Measurements from ENCODE around the gene PIP5K1C.

Gene PIP5K1C

DNA sequence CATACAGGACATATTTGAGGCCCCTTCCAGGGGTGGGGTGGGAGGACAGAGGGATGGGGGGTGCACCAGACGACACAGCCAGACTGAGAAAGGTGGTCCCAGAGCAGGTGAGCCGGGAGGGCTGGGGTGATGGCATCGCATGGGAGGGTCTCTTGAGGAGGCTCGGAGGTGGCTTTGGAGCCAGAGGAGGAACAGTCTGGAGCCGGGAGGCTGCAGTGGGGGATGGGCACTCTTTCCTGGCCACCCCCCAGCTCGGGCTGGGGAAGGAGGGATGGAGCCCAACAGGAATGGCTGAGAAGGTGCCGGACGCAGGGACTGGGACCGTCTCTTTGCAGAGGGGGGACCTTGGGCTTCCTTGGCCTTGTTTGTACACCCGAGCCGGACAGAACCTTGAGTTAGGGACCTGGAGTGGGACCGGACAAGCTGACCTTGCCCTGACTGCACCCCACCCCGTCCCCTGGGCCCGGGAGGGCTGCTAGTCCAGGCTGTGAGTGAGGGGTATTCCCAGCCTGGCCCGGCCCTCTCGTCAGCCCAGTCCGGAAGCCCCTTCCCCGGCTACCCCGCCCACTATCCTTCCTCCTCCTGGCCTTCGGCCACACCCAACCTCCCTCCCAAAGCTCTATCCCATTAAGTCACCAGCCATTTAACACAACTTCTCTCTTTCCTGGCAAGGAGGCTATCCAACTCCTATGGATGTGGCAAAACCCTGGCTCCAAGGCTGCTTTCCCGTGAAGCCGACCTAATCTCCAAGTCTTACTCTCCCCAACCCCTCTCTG is 92.8 kb downstream of the PIP5K1C start:
- DNase-seq: no peak

DNA sequence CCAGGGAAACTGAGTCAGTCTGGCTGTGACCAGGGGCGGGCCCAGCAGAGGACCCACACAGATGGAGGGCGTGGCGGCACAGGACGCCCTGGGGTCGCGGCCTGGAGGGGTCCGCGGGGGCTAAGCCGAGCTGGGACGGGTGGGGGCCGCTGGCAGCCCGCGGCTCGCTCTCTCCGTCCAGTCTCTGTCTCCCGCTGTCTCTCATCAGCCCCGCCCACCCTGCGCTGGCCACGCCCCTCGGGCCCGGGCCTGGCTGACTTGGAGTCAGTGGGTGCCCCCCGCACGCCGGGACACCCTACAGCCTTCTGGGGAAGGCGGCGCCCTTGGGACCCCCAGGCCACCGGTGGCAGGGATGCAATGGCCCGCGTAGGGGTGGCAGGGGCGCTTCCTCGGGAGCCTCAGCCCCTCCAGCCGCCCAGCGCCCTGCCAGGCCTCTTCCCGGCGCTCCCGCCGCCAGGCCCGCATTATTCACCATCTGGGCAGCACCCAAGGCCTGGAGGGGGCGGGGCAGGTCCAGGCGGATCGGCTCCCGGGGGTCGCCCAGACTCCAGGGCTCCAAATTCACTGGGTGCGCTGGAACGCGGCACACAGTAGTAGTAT is 93.5 kb downstream of the PIP5K1C start, which contains the start of gene TBXA2R:
TSS of gene TBXA2R (minus strand) at position 186 of the 600 bp plus-strand sequence. CDS start 6,241 bp downstream, outside the sequence.
- no peak for DNase-seq

DNA sequence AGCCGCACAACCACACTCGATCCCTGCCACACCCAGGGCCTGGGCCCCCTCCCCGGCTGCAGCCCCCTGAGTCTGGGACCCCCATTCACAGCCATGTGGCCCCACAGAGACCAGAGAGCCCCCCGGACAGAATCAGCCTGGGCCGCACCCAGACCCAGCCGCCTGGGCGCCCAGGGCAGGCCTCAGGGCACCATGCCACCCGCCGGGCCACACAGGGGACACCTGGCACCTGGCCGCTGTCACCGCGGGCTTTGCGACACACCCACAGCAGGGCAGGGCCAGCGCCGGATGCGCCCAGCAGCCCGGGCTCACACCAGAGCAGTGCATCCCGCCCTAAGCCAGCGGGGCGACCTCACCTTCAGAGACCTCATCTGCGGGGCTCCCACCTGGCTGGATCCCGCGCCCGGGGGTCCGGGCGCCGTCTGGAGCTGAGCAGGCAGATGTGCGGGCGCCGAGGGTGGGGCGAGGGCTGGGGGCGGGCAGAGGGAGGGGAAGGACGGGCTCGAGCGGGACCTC is 94.0 kb downstream of the PIP5K1C start:
- no peak for DNase-seq

DNA sequence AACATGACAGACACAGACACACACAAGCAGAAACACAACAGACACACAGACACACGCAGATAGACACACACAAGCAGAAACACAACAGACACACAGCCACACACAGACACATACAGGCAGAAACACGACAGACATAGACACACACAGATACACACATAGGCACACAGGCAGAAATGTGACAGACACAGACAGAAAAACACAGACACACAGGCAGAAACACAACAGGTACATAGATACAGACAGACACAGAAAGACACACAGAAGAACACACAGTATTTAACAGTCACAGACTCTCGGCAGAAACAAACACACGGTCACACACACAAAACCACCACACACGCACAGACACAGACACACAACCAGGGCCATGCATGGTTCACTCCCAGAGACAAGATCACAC is 94.5 kb downstream of the PIP5K1C start:
- DNase-seq: no peak

DNA sequence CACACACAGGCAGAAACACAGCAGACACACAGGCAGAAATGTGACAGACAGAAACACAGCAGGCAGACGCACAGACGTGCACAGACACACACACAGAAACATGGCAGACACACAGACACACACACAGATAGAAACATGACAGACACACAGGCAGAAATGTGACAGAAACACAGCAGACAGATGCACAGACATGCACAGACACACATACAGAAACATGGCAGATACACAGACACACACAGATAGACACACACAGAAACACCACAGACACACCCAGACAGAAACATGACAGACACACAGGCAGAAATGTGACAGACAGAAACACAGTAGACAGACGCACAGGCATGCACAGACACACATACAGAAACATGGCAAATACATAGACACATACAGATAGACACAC is 94.9 kb downstream of the PIP5K1C start:
- DNase-seq: no peak

DNA sequence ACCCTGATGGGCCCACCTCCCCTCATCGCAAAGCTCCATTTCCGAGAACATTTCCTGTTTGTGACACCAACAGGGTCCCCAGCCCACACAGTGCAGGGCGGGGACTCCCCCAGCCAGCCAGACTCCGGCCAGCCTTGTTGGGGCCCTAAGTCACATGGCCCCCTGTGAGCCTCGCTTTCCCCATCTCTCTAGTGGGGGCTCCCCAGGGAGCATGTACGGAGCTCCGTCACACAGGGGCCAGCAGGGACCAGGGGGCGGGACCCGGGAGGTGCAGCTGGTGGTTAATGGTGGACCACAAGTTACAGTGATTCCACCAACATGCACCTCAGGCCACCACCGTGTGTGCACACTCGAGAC is 95.3 kb downstream of the PIP5K1C start:
- no peak for DNase-seq

DNA sequence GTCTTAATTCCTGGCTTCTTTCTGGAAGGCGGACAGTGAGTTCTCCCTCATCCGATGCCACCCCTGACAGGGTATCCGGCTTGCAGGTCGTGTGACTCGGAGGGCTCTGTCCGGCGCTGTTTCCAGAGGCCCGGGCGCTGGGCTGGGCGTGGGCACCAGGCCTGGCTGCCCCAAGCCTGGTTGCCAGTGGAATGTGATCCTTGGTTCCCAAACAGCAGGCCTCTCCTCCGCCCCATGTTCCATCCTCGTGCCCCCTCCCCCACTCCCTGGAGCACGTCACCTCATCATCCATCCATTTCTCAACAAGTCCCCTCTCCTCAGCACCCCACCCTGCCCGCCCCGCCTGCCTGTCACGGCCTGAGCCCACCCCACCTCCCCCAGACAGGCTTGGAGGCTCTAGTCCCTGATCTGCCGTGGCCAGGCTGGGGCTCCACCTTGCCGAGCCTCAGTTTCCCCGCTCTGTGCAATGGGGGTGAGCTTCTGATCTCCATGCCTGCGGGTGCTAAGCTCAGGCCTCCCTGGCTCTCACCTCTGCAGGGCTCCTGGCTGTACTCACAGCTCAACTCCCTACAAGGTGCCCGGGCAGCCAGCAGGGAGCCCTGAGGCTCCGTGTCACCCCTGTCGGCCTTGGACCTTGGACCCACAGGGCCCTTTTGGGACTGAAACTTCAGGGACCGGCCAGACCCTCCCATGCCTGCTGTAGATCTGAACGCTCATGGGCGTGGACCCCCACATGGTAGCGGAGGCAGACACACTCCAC is 95.9 kb downstream of the PIP5K1C start:
- no peak for DNase-seq

DNA sequence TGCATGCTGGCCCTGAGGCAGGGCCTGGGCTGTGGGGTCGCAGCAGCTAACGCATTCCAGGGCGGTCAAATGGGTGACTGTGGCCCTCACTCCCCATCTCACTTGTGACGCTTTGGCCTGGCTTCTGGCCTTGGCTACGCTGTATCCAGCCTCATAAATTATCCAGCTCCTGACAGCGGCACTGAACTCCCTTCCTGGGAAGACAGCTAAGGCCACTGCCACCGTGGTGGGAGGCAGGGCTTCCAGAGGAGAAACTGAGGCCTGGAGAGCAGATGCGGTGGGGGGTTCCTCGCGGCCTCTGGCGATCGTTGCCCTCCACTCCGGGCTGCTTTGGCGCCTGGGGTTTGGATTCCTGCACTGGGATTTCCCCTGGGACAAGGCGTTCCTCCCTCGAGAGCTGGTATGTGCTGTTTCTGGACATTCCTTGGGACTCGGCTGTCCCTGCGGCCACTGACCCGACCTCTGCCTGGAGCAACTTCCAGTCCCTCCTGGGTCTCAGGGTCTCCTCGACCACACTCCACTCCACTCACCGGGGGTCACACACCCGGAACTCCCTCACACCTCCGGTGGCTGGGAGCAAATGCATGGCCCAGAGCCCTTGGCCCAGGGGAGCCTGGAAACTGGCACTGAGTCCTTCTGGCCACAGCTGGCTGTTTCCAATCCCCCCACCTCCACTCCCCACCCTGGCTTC is 97.0 kb downstream of the PIP5K1C start:
- DNase-seq: no peak

DNA sequence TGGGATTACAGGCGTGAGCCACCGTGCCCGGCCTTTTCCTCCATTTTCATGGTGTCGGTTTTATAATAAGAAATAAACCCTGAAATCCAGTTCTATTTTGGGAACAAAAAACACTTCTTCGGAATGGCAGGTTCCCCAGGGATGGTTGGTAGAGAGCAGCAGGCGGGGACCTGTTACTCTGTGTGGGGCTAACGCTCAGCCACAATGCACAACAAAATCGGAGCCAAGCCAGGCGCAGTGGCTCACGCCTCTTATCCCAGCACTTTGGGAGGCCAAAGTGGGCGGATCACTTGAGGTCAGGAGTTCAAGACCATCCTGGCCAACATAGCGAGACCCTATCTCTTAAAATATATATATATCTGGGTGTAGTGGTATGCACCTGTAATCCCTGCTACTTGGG is 99.2 kb downstream of the PIP5K1C start:
- DNase-seq: no peak

DNA sequence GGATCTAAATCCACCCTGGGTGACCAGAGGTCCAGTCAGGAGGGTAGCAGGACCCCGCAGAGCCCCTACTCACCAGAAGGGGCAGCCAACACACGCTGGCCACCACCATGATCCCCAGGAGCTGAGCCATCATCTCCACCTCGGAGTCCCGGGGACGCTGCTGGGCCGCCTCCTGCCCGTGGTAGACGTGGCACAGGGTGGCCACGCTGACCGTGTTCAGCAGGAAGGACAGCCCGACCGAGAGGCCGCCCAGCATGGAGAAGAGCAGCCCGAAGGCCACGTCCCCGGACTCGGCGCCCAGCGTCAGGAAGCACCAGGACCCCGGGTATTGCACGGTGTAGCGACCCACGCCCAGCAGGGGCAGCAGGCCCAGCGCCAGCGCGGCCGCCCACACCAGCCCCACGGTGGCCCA is 100.5 kb downstream of the PIP5K1C start:
- no peak for DNase-seq

DNA sequence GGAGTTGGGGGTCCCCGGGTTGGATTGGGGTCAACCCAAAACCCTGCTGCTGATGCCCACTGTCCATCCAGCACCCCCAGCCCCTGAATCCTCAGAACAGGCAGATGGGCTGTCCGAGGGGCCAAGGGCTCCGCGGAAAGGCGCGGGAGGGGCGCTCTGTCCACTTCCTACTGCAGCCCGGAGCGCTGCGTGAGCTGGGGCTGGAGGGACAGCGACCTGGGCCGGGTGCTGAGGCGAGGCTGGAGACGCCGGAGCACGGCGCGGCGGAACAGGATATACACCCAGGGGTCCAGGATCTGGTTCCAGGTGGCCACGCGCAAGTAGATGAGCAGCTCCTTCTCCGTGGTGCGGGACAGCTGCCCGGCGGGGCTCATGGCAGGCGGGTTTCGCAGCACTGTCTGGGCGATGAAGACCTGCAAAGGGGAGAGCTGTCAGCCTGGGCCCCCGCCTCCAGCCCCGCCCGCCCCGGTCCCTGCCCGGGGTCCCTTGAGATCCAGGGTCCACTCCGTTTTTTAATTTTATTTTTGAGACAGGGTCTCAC is 104.7 kb downstream of the PIP5K1C start:
- DNase-seq: no peak

DNA sequence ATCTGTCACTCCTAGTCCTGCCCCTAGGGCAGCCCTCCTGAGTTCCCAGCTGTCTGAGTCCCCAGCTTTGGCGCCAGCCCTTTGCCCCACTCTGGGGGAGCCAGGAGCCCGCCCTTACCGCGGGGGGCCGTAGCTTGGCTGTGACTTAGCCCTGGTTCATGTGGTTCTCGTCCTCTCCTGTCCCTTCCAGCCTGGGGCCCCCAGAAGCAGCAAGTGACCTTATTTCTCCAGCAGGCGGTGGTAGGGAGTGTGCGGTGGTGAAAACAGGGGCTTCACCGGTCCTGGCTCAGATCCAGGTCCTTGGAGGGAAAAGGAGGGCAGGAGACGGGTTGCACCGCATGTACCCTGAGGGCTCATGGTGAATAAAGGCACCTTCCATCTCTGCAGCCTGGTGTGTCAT is 107.1 kb downstream of the PIP5K1C start:
- DNase-seq: no peak

DNA sequence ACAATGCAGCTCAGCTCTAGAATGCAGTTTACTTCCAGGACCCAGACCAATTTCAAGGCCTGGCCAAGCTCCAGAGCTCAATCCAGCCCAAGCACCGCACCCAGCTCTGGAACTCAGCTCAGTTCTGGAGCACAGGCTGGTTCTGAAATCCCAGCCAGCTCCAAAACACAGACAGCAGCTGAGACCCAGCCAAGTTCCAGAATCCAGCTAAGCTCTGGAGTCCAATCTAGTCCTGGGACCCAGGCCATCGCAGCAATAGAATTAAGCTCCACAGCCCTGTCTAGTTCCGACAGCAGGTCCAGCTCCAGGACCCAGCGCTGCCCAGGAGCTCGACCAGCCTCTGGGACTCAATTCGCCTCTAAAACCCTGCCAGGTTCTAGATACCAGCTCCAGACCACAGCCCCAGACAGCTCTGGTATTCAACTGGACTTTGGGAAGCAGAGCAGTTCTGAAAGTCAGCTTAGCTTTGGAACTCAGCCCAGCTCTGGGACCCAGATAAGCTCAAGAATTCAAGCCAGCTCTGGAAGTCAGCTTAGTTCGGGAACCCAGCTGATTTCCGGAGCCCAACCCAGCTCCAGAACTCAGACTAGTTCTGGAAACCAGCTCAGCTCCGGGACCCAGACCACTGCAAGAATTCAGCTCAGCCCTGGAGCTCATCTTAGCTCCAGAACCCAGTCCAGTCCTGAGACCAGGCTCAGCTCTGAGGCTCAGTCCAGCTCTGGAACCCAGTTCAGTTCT is 108.2 kb downstream of the PIP5K1C start:
- DNase-seq: no peak

DNA sequence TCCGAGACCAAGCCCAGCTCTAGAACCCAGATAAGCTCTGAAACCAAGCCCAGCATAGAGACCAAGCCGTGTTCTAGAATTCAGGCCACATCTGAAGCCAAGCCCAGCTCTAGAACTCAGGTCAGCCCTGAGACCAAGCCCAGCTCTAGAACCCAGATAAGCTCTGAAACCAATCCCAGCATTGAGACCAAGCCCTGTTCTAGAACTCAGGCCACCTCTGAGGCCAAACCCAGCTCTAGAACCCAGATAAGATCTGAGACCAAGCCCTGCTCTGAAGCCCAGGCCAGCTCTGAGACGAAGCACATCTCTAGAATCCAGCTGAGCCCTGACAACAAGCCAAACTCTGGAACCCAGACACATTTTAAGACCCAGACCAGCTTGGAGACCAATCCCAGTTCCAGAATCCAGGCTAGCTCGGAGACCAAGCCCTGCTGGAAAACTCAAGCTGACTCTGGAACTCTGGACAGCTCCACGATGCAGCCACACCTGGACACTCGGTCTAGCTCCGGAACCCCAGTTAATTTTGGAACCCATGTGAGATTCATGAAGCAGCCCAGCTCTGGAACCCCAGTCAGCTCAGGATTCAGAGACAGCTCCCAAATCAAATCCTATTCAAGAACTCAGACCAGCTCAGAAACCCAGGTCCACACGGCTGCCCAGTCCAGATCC is 109.1 kb downstream of the PIP5K1C start:
- no peak for DNase-seq

DNA sequence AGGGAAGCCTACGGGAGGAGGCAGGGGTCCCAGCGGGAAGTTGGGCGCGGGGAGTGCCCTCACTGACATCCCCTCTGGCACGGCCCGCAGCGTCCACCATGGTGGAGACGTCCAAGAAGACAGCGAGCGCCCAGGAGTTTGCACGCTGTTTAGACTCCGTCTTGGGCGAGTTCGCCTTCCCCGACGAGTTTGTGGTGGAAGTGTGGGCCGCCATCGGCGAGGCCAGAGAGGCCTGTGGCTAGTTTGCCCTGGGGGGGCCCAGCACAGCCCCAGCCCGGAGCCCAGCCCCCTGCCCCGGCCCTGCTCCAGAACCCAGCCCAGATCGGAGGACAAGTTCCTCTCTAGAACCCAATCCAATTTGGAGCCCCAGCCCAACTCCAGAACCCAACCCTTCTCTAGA is 110.3 kb downstream of the PIP5K1C start:
- no peak for DNase-seq

DNA sequence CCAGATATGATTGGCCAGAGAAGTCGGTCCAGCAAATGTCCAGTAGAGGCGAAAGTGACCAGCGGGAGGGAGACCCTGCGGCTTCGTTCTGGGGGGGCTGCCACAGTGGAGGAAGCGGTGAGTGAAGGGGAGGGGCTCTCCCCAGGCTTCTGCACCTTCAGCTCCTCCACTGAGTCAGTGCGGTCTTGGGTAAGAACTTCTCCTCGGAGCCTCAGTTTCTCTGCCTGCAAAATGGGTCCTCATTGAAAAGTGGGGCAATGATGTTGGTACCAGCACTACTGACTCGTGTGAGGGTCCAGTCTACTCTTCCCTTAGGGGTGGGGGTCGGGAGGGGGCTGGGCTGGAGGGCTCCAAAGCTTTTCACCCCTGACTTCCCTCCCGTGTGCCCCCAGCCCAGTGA is 110.8 kb downstream of the PIP5K1C start:
- no peak for DNase-seq

DNA sequence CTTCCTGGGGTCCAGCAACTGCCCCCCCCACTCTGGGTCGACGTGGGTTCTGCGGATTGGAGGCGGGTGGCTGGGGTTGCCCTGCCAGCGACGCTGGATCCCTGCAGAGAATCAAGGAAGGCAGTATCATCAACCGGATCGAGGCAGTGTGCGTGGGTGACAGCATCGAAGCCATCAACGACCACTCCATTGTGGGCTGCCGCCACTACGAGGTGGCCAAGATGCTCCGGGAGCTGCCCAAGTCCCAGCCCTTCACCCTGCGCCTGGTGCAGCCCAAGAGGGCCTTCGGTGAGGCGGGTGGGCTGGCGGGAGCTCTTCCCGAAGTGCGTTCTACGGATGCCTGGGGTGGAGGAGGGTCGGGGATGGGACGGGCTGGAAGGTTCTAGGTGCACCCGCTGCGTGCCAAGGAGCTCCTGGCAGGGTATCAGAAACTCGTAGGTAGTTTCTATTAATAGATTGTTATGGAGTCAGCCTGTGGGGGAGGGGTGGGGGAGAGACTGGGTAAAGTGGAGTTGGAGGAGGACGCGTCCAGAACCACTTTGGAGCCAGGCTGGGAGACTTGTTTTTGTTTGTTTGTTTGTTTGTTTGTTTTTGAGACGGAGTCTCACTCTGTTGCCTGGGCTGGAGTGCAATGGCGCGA is 113.4 kb downstream of the PIP5K1C start:
- DNase-seq: no peak

DNA sequence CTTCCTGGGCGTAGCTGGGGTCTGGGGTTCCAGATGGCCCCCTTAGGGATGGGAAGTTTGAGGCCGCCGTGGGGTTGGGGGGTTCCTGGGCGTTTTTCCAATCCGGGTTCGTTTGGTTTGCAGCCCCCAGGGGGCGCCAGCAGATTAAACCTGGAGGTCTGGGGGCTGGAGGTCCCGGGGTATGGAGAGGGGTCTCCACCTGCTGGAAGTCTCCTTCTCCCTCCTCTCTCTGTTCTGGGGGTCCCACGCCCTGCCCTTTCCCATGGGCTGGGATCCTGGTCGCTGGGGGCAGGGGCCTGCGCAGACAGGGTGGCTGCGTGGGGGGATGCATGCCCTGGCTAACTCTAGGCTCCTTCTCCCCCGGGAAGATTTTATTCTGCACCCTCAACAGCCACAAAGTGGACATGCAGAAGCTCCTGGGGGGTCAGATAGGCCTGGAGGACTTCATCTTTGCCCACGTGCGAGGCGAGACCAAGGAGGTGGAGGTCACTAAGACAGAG is 114.1 kb downstream of the PIP5K1C start:
- DNase-seq: no peak

DNA sequence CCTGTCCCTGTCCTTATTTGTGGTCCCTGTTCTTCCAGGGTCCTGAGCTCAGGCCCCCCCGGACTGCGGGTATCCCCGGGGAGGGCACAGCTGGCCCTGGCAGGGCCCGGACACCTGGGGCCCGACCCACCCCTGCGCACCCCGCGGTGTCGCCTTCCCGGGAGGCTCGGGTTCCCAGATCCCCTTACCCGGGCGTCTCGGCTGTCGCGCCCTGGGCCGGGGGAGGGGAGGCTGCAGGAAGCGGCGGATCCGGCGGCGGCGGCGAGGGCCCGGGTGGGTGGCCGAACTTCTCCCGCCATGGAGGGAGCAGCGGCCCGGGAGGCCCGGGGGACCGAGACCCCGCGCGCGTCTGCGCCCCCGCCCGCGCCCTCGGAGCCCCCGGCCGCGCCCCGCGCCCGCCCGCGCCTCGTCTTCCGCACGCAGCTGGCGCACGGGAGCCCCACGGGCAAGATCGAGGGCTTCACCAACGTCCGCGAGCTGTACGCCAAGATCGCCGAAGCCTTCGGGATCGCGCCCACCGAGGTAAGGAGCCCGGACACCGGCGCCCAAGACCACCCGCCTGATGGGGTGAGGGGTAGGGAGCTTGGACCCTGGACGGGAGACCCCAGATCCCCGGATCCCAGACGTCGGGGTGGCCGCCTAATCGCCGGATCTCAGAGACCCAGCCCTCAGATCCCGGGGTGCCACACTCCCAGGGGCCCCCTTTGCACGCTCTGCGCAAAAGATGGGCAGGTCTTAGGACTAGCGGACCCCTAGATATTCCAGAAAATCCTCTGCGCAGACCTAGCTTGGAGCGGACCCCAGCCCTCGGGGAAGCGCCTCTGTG is 114.8 kb downstream of the PIP5K1C start, which contains the start of gene GIPC3:
TSS of gene GIPC3 (plus strand) at position 178 of the 826 bp plus-strand sequence. CDS start at position 298, 120 bp downstream.
- no peak for DNase-seq
